Stomach (tissue), 9 donors: ENCODE results near the gene NDUFV1. TPM values are rescaled to one million over a fixed set of nuclear protein-coding genes. Genes with fewer than 3 reads are reported as not detected.

ENCODE experiments used
- DNase-seq, 2 donors: peaks; one replicate each; pipeline versions ENCODE4 v3.0.0 to v3.0.0-alpha.2; 2013 to 2019
- H3K27ac ChIP-seq, 5 donors: fragments of 200-600 bp in 4 of 5; sonication (generic) in 4 of 5; one replicate each; pipeline ENCODE4 v1.5.1; 2013 to 2019; ENCODE audit warnings: mild to moderate bottlenecking in 1 of 5, moderate library complexity in 1 of 5
- H3K27me3 ChIP-seq, 3 donors: fragments of 200-600 bp; sonication (generic); one replicate each; pipeline ENCODE4 v1.5.1; 2017 to 2019; ENCODE audit warnings: mixed run types in 1 of 3
- H3K36me3 ChIP-seq, 4 donors: fragments of 200-600 bp; sonication (generic); 1 replicate in 3 of 4; 2 replicates in 1 of 4; pipeline ENCODE4 v1.5.1; 2016 to 2019
- H3K4me1 ChIP-seq, 4 donors: fragments of 200-600 bp; sonication (generic); one replicate each; pipeline ENCODE4 v1.5.1; 2016 to 2019
- H3K4me3 ChIP-seq, 4 donors: fragments of 200-600 bp; sonication (generic) in 3 of 4; one replicate each; pipeline ENCODE4 v1.5.1; 2016 to 2019; ENCODE audit warnings: mild to moderate bottlenecking in 1 of 4
- H3K9me3 ChIP-seq, 4 donors: fragments of 200-600 bp; sonication (generic); one replicate each; pipeline ENCODE4 v1.5.1; 2016 to 2019
- CTCF ChIP-seq, 7 experiments: fragments of 450-650 bp in 4 of 7; fragments of 200-600 bp in 3 of 7; sonication (generic) in 3 of 7; IDR thresholded peaks; one replicate each; pipeline ENCODE4 v1.5.1; 2016 to 2019; ENCODE audit warnings: antibody characterized with exemption in 7 of 7, control low read depth in 2 of 7, mild to moderate bottlenecking in 1 of 7
- EP300 ChIP-seq: sonication (generic); formaldehyde crosslinking; IDR thresholded peaks from one replicate; pipeline ENCODE4 v1.6.1; 2017; ENCODE audit warnings: antibody characterized with exemption
- POLR2A ChIP-seq, 4 donors: fragments of 450-650 bp; IDR thresholded peaks; one replicate each; pipeline ENCODE4 v1.6.1; 2016; ENCODE audit warnings: antibody characterized with exemption in 4 of 4, control low read depth in 2 of 4, mild to moderate bottlenecking in 1 of 4, moderate library complexity in 1 of 4
- POLR2AphosphoS5 ChIP-seq, 3 donors: sonication (generic); formaldehyde crosslinking; IDR thresholded peaks; one replicate each; pipeline ENCODE4 v1.6.1; 2016; ENCODE audit warnings: antibody characterized with exemption in 3 of 3
- WGBS, 5 donors: extraction: QIAGEN DNeasy Blood & Tissue Kit in 3 of 5; methylation state at CpG; one replicate each; pipeline versions ENCODE4 v1.1.5 to v1.1.7; 2013 to 2018; 5-methylcytosine and 5-hydroxymethylcytosine counted together
- intact Hi-C: fragments of 100-400 bp; cut with DNase I; formaldehyde crosslinking; loops from one replicate; pipeline ENCODE4 v1.15.1; 2023; ENCODE audit warnings: low total_unique reads
- polyA plus RNA-seq, 3 donors: library from polyadenylated mRNA; stranded (reverse); fragments of 200-250 nt; gene quantifications; one replicate each; pipeline ENCODE4 v1.2.3, GENCODE V29; 2013
- total RNA-seq, 5 donors: library from RNA; depleted of rRNA; stranded (reverse); fragments of >200 nt; gene quantifications; one replicate each; pipeline versions ENCODE4 v1.1.0 to v1.2.3, GENCODE V29; 2014 to 2016
- donor health status: healthy with polysubstance abuse.
- donor health status: Bipolar disorder and iron deficiency.
- donor health status: healthy.

NDUFV1 gene
- total and polyA plus RNA-seq, 8 donors, result 148 to 806 (median 200) TPM

DNA sequence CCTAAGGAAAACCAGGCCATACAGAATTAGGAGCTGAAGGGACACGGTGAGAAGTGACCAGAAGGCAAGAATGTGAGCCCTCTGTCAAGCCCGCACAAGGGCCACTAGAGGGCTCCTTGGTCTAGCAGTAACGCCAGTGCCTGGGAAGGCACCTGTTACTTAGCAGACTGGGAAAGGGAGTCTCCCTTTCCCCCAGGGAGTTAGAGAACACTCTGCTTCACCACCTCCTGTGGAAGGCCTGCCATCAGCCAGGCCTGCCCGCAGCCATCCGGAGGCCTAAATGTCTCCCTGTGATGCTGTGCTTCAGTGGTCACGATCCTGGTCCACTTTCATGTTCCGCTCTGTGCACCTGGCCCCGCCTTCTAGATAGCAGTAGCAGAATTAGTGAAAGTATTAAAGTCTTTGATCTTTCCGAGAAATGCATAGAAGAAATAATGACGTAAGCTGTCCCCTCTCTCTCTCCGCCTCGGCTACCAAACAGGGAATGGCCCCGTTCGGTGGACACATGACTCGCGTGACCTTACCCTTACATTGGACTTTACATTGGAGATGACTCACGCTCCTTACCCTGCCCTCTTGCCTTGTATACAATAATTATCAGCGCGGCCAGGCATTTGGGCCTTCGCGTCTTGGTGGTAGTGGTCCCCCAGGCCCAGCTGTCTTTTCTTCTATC, 33.9 kb upstream of the NDUFV1 start:
- peak overlapping the region in 1 of 4 donors; percentile 13 for H3K4me3 ChIP-seq
- peak overlapping the region in 1 of 5 donors; percentile 15 for H3K27ac ChIP-seq
- no peaks in the 10 kb centered on the region for H3K36me3 ChIP-seq
- DNase-seq, result peak; percentile 79 to 84
- peaks cover 0 to 27% (median 0%) of the 10 kb centered on the region in 3 donors for H3K27me3 ChIP-seq
- TF ChIP-seq EP300 (no peak), CTCF (IDR thresholded peaks at IDR 0.05) (peak in 5 of 7 experiments; percentile 63 to 76 (median 69)), POLR2A (IDR thresholded peaks at IDR 0.05) (no peak), POLR2AphosphoS5 (IDR thresholded peaks at IDR 0.05) (peak in 1 of 3 donors; percentile 60)
- peaks cover 0 to 7% (median 5%) of the 10 kb centered on the region in 4 donors for H3K4me1 ChIP-seq
- no peaks in the 10 kb centered on the region for H3K9me3 ChIP-seq
- 26 to 40% (median 38%) methylated on average over 21 of the region's 21 CpGs for WGBS, 5 donors
- intact Hi-C loops, result no loop called here

GRCh38 chr11:67574938-67575337, 31.8 kb upstream of the NDUFV1 start:
- no peak for TF ChIP-seq CTCF (IDR thresholded peaks at IDR 0.05)
- intact Hi-C loops, result no loop called here
- 29 to 60% (median 46%) methylated on average over 3 of the region's 3 CpGs for WGBS, 5 donors
- H3K27me3 ChIP-seq, result peaks cover 0 to 39% (median 0%) of the 10 kb centered on the region in 3 donors
- no peak overlapping the region for H3K27ac ChIP-seq
- no peak for DNase-seq
- no peak overlapping the region for H3K4me3 ChIP-seq
- no peaks in the 10 kb centered on the region for H3K36me3 ChIP-seq
- H3K4me1 ChIP-seq, result peaks cover 6 to 19% (median 15%) of the 10 kb centered on the region in 4 donors
- H3K9me3 ChIP-seq, result no peaks in the 10 kb centered on the region

DNA sequence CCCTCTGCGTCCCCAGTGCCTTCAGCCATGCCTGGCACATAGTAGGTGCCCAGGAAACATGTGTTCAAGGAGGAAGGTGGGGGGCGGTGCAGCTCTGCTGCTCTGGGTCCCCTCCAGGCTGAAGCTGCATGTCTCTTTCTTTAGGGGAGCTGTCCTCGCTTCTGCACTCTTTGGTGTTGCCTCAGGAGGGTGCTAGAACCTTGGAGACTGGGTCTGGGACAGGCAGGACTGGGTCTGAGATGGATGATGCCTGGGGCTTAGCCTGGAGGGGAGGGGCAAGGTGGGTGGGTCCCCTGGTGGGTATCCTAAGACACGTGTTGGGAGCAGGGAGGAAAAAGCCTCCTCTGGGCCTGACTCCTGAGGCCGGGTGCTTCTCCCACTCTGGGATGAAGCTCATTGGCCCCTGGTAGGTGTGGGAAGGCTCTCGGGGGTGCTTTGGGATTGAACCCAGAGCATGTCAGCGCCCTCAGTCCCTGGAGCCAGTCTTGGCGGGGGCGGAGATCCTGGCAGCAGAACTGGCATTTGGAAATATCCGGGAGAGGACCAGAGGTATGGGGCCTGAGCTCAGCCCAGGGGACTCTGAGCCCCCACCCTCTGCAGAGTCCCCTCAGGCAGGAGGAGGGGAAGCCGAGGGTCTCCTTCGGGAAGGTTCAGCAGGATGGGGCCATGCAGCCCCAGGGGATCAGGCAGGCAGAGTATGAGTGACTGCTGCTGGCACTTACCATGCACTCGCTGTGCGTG, 29.8 kb upstream of the NDUFV1 start:
- peaks cover 6 to 37% (median 29%) of the 10 kb centered on the region in 4 donors for H3K4me1 ChIP-seq
- H3K27me3 ChIP-seq, result peaks cover 0 to 32% (median 0%) of the 10 kb centered on the region in 3 donors
- TF ChIP-seq POLR2AphosphoS5 (IDR thresholded peaks at IDR 0.05) (no peak), EP300 (no peak), CTCF (IDR thresholded peaks at IDR 0.05) (no peak), POLR2A (IDR thresholded peaks at IDR 0.05) (no peak)
- 62 to 81% (median 71%) methylated on average over 12 to 14 of the region's 14 CpGs for WGBS, 5 donors
- H3K9me3 ChIP-seq, result no peaks in the 10 kb centered on the region
- no peak overlapping the region for H3K4me3 ChIP-seq
- H3K36me3 ChIP-seq, result no peaks in the 10 kb centered on the region
- H3K27ac ChIP-seq, result no peak overlapping the region
- intact Hi-C loops, result no loop called here
- DNase-seq, result no peak

DNA sequence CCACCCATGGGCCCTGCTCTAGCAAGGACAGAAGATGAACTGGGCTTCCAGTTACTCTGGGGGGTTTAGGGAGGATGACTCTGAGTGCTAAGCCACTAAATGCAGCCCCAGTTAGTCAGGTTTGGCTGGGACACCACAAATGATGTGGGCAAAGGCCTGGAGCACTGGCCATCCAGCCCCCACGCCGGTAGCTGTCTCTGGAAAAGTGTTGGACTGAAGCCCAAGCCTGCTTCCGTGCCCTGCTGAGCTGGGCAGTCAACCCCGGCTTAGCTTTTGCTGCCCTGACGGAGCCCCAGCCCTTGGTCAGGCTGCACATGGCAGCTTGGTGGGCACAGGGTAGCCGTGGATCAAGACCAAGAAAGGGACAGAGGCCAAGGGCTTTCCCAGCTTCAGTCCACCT, 28.8 kb upstream of the NDUFV1 start:
- H3K4me1 ChIP-seq, result peaks cover 14 to 47% (median 36%) of the 10 kb centered on the region in 4 donors
- H3K4me3 ChIP-seq, result no peak overlapping the region
- H3K27ac ChIP-seq, result no peak overlapping the region
- H3K9me3 ChIP-seq, result no peaks in the 10 kb centered on the region
- H3K36me3 ChIP-seq, result no peaks in the 10 kb centered on the region
- WGBS, 5 donors, result 29 to 76% (median 55%) methylated on average over 6 of the region's 6 CpGs
- H3K27me3 ChIP-seq, result peaks cover 0 to 32% (median 0%) of the 10 kb centered on the region in 3 donors
- TF ChIP-seq EP300 (no peak), POLR2A (IDR thresholded peaks at IDR 0.05) (no peak), CTCF (IDR thresholded peaks at IDR 0.05) (no peak), POLR2AphosphoS5 (IDR thresholded peaks at IDR 0.05) (no peak)
- intact Hi-C loops, result no loop called here
- DNase-seq, result no peak
